Loucy (cell line): ENCODE measurements around the gene IGFBP4.

Experiments
- CTCF ChIP-seq: fragments of 200-600 bp; sonication (generic); conservative IDR thresholded peaks from 2 replicates; pipeline ENCODE4 v1.5.1; 2014; ENCODE audit warnings: mild to moderate bottlenecking, antibody characterized with exemption, low read length
- EZH2phosphoT487 ChIP-seq: fragments of 200-600 bp; IDR thresholded peaks from 2 replicates; pipeline ENCODE4 v1.6.1; 2018; ENCODE audit warnings: antibody characterized with exemption, mild to moderate bottlenecking, moderate library complexity, borderline replicate concordance

GRCh38 chr17:40469805-40470675 lies 26.8 kb downstream of the IGFBP4 start:
- TF ChIP-seq CTCF (no peak), EZH2phosphoT487 (no peak)
